HK-2 (cell line): Measurements from ENCODE around the gene SLC2A11.
"Not testable (repeated sequence)": the region's sequence is repeated elsewhere in the genome, so short reads cannot be mapped to it uniquely, and the experiment has no call there.

Experiments
- DNase-seq: peaks from one replicate; pipeline ENCODE4 v3.0.0-alpha.2; 2018; ENCODE audit not compliant: unreplicated experiment

The SLC2A11 gene

GRCh38 chr22:23891726-23892125 lies 34.1 kb downstream of the SLC2A11 start:
- no peak for DNase-seq

DNA sequence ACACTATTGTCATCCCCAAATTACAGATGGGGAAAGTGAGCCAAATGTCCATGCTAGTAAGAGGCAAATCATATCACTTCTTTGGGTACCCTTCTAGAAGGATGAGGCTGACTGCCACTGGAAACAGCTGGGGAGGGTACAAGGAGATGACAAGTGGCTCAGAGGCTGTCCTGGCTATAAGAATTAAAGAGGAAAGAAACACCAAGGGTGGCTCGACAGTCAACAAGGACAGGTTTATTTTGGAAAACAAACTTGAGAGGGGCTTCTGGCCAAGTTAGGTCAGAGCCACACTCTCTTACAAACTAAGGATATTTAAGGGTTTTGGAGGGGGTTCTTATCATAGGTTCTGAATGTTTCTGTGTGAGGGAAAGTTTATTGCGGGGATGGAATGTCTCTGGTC lies 34.5 kb downstream of the SLC2A11 start:
- DNase-seq, result no peak

DNA sequence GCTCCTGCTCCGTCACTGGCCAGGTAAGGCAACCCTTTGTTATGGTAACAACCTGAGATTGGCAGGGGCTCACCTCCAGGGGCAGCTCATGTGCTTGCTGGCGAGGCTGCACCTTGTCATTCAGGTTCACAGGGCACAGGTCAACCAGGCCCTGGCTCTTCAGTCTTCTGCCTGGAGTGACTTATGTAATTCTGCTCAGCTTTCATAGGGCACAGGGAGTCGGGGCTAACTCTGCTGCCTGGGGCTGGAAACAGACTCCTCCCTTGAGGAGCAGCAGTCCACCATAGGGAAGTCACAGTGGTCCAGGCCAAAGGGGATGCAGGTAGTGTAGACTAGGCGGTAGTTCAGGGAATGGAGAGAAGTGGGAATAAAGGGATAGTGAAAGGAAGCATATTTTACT lies 35.0 kb downstream of the SLC2A11 start:
- no peak for DNase-seq

DNA sequence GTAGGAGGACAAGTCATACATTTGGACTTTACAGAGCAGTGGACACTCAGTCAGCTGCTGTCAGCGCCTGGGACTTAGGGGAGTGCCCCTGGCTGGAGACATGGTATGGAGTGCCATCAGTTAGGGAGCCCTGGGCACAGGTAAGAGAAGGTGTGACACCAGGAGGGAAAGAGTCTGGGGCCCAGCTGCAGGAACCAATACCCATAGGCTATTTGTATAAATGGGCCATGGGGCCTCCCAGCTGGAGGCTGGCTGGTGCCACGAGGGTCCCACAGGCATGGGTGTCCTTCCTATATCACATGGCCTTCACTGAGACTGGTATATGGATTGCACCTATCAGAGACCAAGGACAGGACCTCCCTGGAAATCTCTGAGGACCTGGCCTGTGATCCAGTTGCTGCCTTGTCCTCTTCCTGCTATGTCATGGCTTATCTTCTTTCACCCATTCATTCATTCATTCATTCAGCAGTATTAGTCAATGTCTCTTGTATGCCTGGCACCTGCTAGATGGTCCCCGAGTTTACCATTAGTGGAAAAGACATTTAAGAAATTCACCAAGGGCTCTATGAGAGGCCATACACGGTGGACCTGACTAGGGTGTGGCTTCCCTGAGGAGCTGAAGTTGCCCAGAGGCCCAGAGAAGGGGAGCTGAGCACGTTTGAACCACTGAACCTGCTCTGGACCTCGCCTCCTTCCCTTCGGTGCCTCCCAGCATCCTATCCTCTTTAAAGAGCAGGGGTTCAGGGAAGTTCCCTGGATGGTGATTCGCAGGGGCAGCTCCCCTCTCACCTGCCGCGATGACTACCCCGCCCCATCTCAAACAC lies 35.7 kb downstream of the SLC2A11 start:
- no peak for DNase-seq

DNA sequence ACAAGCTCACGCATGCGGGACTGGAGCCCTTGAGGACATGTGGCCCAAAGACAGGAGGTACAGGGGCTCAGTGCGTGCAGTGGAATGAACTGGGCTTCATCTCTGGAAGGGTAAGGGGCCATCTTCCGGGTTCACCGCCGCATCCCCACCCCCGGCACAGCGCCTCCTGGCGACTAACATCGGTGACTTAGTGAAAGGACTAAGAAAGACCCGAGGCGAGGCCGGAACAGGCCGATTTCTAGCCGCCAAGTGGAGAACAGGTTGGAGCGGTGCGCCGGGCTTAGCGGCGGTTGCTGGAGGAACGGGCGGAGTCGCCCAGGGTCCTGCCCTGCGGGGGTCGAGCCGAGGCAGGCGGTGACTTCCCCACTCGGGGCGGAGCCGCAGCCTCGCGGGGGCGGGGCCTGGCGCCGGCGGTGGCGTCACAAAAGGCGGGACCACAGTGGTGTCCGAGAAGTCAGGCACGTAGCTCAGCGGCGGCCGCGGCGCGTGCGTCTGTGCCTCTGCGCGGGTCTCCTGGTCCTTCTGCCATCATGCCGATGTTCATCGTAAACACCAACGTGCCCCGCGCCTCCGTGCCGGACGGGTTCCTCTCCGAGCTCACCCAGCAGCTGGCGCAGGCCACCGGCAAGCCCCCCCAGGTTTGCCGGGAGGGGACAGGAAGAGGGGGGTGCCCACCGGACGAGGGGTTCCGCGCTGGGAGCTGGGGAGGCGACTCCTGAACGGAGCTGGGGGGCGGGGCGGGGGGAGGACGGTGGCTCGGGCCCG lies 36.5 kb downstream of the SLC2A11 start, which contains the start of gene MIF:
Gene MIF (plus strand): TSS at position 439 of the 765 bp plus-strand sequence. CDS start 92 bp downstream, at position 531.
- DNase-seq, result peak; percentile 97

DNA sequence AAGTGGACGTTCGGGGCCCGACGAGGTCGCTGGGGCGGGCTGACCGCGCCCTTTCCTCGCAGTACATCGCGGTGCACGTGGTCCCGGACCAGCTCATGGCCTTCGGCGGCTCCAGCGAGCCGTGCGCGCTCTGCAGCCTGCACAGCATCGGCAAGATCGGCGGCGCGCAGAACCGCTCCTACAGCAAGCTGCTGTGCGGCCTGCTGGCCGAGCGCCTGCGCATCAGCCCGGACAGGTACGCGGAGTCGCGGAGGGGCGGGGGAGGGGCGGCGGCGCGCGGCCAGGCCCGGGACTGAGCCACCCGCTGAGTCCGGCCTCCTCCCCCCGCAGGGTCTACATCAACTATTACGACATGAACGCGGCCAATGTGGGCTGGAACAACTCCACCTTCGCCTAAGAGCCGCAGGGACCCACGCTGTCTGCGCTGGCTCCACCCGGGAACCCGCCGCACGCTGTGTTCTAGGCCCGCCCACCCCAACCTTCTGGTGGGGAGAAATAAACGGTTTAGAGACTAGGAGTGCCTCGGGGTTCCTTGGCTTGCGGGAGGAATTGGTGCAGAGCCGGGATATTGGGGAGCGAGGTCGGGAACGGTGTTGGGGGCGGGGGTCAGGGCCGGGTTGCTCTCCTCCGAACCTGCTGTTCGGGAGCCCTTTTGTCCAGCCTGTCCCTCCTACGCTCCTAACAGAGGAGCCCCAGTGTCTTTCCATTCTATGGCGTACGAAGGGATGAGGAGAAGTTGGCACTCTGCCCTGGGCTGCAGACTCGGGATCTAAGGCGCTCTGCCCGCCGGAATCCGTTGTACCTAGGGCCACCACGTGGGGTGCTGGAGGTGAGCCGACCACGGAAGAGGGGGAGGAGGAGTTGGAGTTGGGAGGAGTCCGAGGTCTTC lies 37.3 kb downstream of the SLC2A11 start:
- peak; percentile 77 for DNase-seq

DNA sequence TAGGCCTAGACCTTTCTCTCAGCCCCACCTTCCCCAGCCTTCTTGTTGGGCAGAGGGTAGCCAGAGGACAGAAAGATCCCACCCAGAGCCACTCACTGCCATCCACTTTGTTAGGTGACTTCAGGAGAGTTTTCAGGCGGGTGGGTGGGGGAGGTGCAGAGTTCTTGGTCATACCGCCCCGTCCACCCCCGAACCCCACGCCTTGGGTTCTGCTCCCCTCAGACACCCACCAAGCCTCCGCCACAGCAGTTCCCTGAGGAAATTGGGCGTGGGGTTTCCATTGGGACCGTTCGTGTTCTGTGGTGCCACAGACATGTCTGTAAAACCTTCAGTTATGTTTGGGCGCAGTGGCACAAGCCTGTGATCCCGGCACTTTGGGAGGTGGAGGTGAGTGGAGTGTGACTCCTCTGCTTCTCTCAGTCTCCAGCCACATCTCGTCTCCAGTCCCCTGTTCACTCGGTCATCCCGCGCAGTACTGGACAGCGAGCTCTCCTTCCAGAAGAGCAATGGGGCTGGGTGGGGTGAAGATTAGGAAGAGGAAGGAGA lies 38.0 kb downstream of the SLC2A11 start:
- no peak for DNase-seq

DNA sequence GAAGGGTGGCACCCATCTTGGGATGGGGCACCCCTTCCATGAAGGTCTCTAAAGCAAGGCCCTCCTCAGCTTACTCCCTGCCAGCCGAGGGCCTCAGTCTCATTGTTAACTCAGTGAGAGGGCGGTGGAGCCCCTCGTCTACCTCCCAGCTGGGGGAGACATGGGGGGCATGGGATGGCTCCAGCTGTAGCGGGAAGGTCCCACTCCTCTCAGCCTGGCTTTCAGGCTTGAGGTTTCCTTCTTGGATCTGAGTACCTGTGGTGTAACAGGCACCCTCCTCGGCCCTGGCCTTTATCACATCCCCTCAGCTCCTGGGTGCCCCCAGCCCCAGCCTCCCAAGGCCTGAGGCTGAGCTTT lies 38.5 kb downstream of the SLC2A11 start:
- no peak for DNase-seq

- no peak for DNase-seq
Observed at GRCh38 chr22:23896523-23897186, 39.0 kb downstream of the SLC2A11 start.

GRCh38 chr22:23897320-23897719 lies 39.6 kb downstream of the SLC2A11 start:
- DNase-seq, result no peak

- DNase-seq, result no peak
Observed at GRCh38 chr22:23898006-23898974, 40.6 kb downstream of the SLC2A11 start.

DNA sequence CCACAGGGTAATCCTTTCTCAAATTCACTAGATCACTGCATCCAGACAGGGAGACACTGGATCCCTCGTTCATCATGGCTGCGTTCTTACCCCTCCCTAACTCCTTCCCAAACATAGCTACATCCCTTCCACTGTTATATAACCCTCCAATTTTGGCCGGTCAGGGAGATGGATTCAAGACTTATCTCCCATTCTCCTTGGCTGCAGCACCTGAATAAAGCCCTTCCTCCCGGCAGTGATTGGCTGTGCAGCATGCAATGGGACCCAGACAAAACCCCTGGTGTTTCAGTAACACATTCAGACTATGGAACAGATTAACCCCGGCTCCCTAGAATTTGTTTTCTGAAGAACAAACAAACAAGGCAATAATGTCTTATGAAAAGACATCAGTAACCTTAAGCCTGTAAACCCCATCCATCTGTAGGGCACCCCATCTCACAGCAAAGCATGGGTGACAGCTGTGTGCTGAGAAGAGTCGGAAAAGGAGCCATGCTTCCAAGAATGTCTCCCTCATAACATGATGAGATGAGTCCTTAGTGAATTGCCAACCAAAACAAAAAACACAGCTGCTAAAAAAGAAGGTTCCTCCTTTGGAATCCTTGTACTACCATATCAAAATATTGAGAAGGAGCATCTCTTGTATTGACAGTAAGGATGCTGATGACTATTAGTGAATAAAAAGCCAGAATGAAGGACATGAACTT lies 41.5 kb downstream of the SLC2A11 start:
- no peak for DNase-seq

GRCh38 chr22:23900227-23900626 lies 42.6 kb downstream of the SLC2A11 start:
- not testable (repeated sequence) for DNase-seq

GRCh38 chr22:23901600-23901999 lies 43.9 kb downstream of the SLC2A11 start:
- DNase-seq, result no peak

DNA sequence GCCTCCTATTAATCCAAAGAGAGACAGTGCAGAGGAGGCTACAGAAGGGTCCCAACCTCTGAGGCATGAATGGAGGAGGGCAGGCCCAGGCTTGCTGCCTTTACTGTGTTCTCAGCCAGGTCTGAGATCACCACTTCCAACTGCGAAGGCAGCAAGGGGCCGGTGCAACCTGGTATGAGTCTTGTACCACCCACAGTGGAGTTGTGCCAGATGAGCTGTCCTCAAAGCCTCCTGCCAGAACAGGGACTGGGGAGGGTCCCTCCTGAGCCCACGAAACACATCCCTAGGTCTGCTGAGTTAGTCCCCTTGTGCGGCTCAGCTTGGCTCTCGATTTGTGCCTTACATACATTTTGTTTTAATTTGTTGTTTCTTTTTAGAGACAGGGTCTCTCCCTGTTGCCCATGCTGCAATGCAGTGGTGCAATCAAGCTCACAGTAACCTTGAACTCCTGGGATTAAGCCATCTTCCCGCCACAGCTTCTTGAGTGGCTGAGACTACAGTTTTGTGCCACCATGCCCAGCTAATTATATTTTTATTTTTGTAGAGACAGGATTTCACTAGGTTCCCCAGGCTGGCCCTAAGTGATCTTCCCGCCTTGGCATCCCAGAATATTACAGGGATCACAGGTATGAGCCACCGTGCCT lies 45.8 kb downstream of the SLC2A11 start:
- no peak for DNase-seq

- no peak for DNase-seq
Observed at GRCh38 chr22:23904573-23905254, 47.0 kb downstream of the SLC2A11 start.

- no peak for DNase-seq
Observed at GRCh38 chr22:23906641-23907040, 49.0 kb downstream of the SLC2A11 start.

DNA sequence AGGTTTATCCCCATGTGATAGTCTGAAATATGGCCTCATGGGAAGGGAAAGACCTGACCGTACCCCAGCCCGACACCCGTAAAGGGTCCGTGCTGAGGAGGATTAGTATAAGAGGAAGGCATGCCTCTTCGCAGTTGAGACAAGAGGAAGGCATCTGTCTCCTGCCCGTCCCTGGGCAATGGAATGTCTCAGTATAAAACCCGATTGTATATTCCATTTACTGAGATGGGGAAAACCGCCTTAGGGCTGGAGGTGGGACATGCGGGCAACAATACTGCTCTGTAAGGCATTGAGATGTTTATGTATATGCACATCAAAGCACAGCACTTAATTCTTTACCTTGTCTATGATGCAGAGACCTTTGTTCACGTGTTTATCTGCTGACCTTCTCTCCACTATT lies 49.7 kb downstream of the SLC2A11 start:
- not testable (repeated sequence) for DNase-seq
